IPS-15b (cell line): ENCODE measurements around the gene URAD.

ENCODE experiments used
- H3K27me3 ChIP-seq: one replicate; pipeline ENCODE4 v1.6.1; 2013; ENCODE audit warnings: low read length; ENCODE audit not compliant: control insufficient read depth, insufficient read depth
- H3K36me3 ChIP-seq: one replicate; pipeline ENCODE4 v1.6.1; 2013; ENCODE audit warnings: low read length; ENCODE audit not compliant: control insufficient read depth, insufficient read depth
- H3K4me1 ChIP-seq: one replicate; pipeline ENCODE4 v1.6.1; 2013; ENCODE audit warnings: mild to moderate bottlenecking, low read length; ENCODE audit not compliant: control insufficient read depth, insufficient read depth
- H3K4me3 ChIP-seq: one replicate; pipeline ENCODE4 v1.5.1; 2013; ENCODE audit warnings: low read depth, low read length
- H3K9ac ChIP-seq: one replicate; pipeline ENCODE4 v1.6.1; 2013; ENCODE audit warnings: low read depth, mild to moderate bottlenecking, low read length
- H3K9me3 ChIP-seq: one replicate; pipeline ENCODE4 v1.6.1; 2013; ENCODE audit warnings: mild to moderate bottlenecking, low read length; ENCODE audit not compliant: control insufficient read depth, insufficient read depth

URAD gene

GRCh38 chr13:27929868-27930267 is 58.6 kb downstream of the URAD start:
- no peaks in the 10 kb centered on the region for H3K36me3 ChIP-seq
- H3K27me3 ChIP-seq: peaks cover 89% of the 10 kb centered on the region
- H3K4me3 ChIP-seq: peak overlapping the region; percentile 26
- H3K9ac ChIP-seq: no peak overlapping the region
- H3K4me1 ChIP-seq: peaks cover 3% of the 10 kb centered on the region
- H3K9me3 ChIP-seq: no peaks in the 10 kb centered on the region

- H3K9ac ChIP-seq: no peak overlapping the region
- H3K4me3 ChIP-seq: peak overlapping the region; percentile 35
- peaks cover 3% of the 10 kb centered on the region for H3K4me1 ChIP-seq
- no peaks in the 10 kb centered on the region for H3K36me3 ChIP-seq
- H3K9me3 ChIP-seq: no peaks in the 10 kb centered on the region
- H3K27me3 ChIP-seq: peaks cover 97% of the 10 kb centered on the region
Observed at GRCh38 chr13:27928805-27929753, 59.4 kb downstream of the URAD start.

GRCh38 chr13:27928353-27928804 is 60.1 kb downstream of the URAD start:
- Histone ChIP-seq H3K4me1 (peaks cover 3% of the 10 kb centered on the region), H3K36me3 (no peaks in the 10 kb centered on the region), H3K27me3 (peaks cover 97% of the 10 kb centered on the region), H3K9me3 (no peaks in the 10 kb centered on the region), H3K4me3 (peak overlapping the region; percentile 35), H3K9ac (no peak overlapping the region)
